ENCODE data around the gene E2F3.

E2F3 gene

DNA sequence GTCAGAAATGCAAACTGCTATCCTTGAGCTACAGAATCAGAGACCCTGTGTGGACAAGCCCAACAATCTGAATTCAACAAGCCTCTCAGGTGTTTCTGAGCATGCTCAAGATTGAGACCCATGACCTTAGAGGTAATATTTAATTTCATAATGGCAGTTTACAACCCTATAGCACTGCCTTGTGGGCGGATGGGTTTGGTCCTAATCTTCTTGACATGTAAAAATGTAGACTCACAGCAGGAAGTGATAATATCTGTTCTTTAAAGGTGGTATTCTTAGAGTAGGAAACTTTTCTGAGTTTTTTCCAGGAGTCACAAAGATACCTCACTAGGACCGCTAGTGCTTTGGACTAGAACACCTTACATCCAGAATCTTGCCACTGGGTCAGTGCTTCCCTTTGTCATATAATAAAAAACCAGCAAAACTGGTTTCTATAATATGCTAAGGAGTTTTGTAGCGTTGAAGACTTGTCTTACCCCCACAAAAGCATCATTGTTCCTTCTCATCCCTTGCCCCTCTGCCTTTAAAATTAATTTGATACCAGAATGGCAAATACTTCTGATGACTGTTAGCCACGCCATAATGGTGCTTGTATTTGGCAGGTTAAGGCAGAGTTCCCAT is 52.6 kb downstream of the E2F3 start:
- no peak for TF ChIP-seq CTCF (IDR thresholded peaks at IDR 0.05; ENCODE audit: low read depth, low read length)
- H3K4me3 ChIP-seq (ENCODE audit: low read depth, low read length), result no peak overlapping the region

GRCh38 chr6:20455251-20455940 is 53.7 kb downstream of the E2F3 start:
- H3K4me3 ChIP-seq (ENCODE audit: low read depth, low read length), result no peak overlapping the region
- no peak for TF ChIP-seq CTCF (IDR thresholded peaks at IDR 0.05; ENCODE audit: low read depth, low read length)

GRCh38 chr6:20458027-20458894 is 56.6 kb downstream of the E2F3 start:
- no peak for TF ChIP-seq CTCF (IDR thresholded peaks at IDR 0.05; ENCODE audit: low read depth, low read length)
- no peak overlapping the region for H3K4me3 ChIP-seq (ENCODE audit: low read depth, low read length)

GRCh38 chr6:20459682-20460081 is 58.0 kb downstream of the E2F3 start:
- no peak overlapping the region for H3K4me3 ChIP-seq (ENCODE audit: low read depth, low read length)
- TF ChIP-seq CTCF (IDR thresholded peaks at IDR 0.05; ENCODE audit: low read depth, low read length), result no peak

GRCh38 chr6:20461576-20461975 is 59.9 kb downstream of the E2F3 start:
- H3K4me3 ChIP-seq (ENCODE audit: low read depth, low read length), result no peak overlapping the region
- no peak for TF ChIP-seq CTCF (IDR thresholded peaks at IDR 0.05; ENCODE audit: low read depth, low read length)

GRCh38 chr6:20463396-20463795 is 61.7 kb downstream of the E2F3 start:
- no peak for TF ChIP-seq CTCF (IDR thresholded peaks at IDR 0.05; ENCODE audit: low read depth, low read length)
- H3K4me3 ChIP-seq (ENCODE audit: low read depth, low read length), result no peak overlapping the region

GRCh38 chr6:20464041-20464440 is 62.4 kb downstream of the E2F3 start:
- H3K4me3 ChIP-seq (ENCODE audit: low read depth, low read length), result no peak overlapping the region
- TF ChIP-seq CTCF (IDR thresholded peaks at IDR 0.05; ENCODE audit: low read depth, low read length), result no peak

All from WI38 (cell line).